K562 (cell line): Measurements from ENCODE around the gene NISCH. TPM values are rescaled to one million over a fixed set of nuclear protein-coding genes. Genes with fewer than 3 reads are reported as not detected.

Experiments
- ATAC-seq: fragments of 200-7000 bp; cut with Tn5 transposase; 3 replicates; pipeline ENCODE4 v1.9.1; 2020; ENCODE audit warnings: moderate library complexity
- BruUV-seq: library from RNA; stranded (reverse); fragments of 400-500 nt; replicated peaks from 2 replicates; lab custom pipeline; 2021; lab: Mats Ljungman, UMichigan
- CTCF ChIA-PET: fragments of 300-600 bp; formaldehyde crosslinking; extraction: SDS; loops from one replicate; lab custom pipeline; 2021; ENCODE audit warnings: low intra/inter-chr PET ratio; lab: Yijun Ruan, JAX
- POLR2A ChIA-PET: fragments of 300-600, 350-650 bp; sonication (Branson Sonifier 250); formaldehyde crosslinking; extraction: SDS; loops from one replicate; lab custom pipeline; 2021; ENCODE audit warnings: antibody characterized with exemption, inconsistent platforms; lab: Yijun Ruan, JAX
- DNase-seq, 4 experiments: peaks; one replicate each; pipeline versions ENCODE4 v3.0.0 to v3.0.0-alpha.2; 2011 to 2018; ENCODE audit warnings: low spot score in 3 of 4, mixed read lengths in 3 of 4; ENCODE audit errors: extremely low read depth in 1 of 4
- FAIRE-seq: peaks from 2 replicates; lab custom pipeline; 2011; peaks lifted over from hg19 to GRCh38; lab: Jason Lieb, UNC
- H2AFZ ChIP-seq: 2 replicates; pipeline ENCODE4 v1.6.0; 2011; ENCODE audit warnings: low read depth, low read length, control low read depth, inconsistent platforms
- H3K27ac ChIP-seq: fragments of 200-600 bp; 3 replicates; pipeline ENCODE4 v1.8.0; 2011; ENCODE audit warnings: low read depth, mild to moderate bottlenecking, control low read depth, inconsistent platforms, low read length, moderate library complexity, mixed read lengths; ENCODE audit errors: extremely low read depth
- H3K27me3 ChIP-seq, 2 experiments: fragments of 300-600 bp in 1 of 2; 2 replicates in 1 of 2; 3 replicates in 1 of 2; pipeline versions ENCODE4 v1.6.0 to v1.8.0; 2011; ENCODE audit warnings: inconsistent platforms in 2 of 2, low read length in 2 of 2, mild to moderate bottlenecking in 1 of 2, mixed read lengths in 1 of 2, moderate library complexity in 1 of 2; ENCODE audit not compliant: control insufficient read depth in 2 of 2, insufficient read depth in 2 of 2
- H3K36me3 ChIP-seq: fragments of 300-600 bp; 3 replicates; pipeline ENCODE4 v1.8.0; 2011; ENCODE audit warnings: mild to moderate bottlenecking, low read length, inconsistent platforms; ENCODE audit not compliant: control insufficient read depth, insufficient read depth
- H3K4me1 ChIP-seq, 2 experiments: fragments of 200-600 bp in 1 of 2; replicated peaks in 1 of 2; 2 replicates in 1 of 2; 3 replicates in 1 of 2; pipeline versions ENCODE4 v1.5.1 to v1.8.0; 2011; ENCODE audit warnings: inconsistent platforms in 2 of 2, low read length in 2 of 2, mild to moderate bottlenecking in 1 of 2, mixed read lengths in 1 of 2, moderate library complexity in 1 of 2; ENCODE audit not compliant: control insufficient read depth in 2 of 2, insufficient read depth in 2 of 2
- H3K4me2 ChIP-seq: 2 replicates; pipeline ENCODE4 v1.6.1; 2011; ENCODE audit warnings: low read length, control low read depth, inconsistent platforms, mixed read lengths; ENCODE audit not compliant: insufficient read depth
- H3K4me3 ChIP-seq: fragments of 200-600 bp; sonication (generic), shearing (Covaris generic); 2 replicates; pipeline ENCODE4 v1.5.1; 2016; ENCODE audit warnings: control low read depth, inconsistent platforms
- H3K79me2 ChIP-seq: fragments of 200-600 bp; 3 replicates; pipeline ENCODE4 v1.8.0; 2011; ENCODE audit warnings: low read length, inconsistent platforms; ENCODE audit not compliant: control insufficient read depth, insufficient read depth
- H3K9ac ChIP-seq, 2 experiments: 2 replicates each; pipeline versions ENCODE4 v1.6.0 to v1.6.1; 2011; ENCODE audit warnings: low read depth in 2 of 2, low read length in 2 of 2, control low read depth in 1 of 2, inconsistent platforms in 1 of 2, mild to moderate bottlenecking in 1 of 2, mixed read lengths in 1 of 2; ENCODE audit not compliant: insufficient read depth in 1 of 2
- H3K9me1 ChIP-seq: one replicate; pipeline ENCODE4 v1.6.0; 2011; ENCODE audit warnings: inconsistent platforms, mild to moderate bottlenecking, low read length, moderate library complexity; ENCODE audit not compliant: control insufficient read depth, insufficient read depth
- H3K9me3 ChIP-seq: replicated peaks from 2 replicates; pipeline ENCODE4 v1.5.1; 2011; ENCODE audit warnings: low read depth, low read length, inconsistent platforms; ENCODE audit not compliant: control insufficient read depth, insufficient read depth
- H4K20me1 ChIP-seq: replicated peaks from 2 replicates; pipeline ENCODE4 v1.6.1; 2011; ENCODE audit warnings: low read length, inconsistent platforms, mixed read lengths; ENCODE audit not compliant: control insufficient read depth, insufficient read depth
- FOXK2 ChIP-seq, 2 experiments: fragments of 450-650 bp; IDR thresholded peaks in 1 of 2; conservative IDR thresholded peaks in 1 of 2; 2 replicates each; pipeline ENCODE4 v1.6.1; 2016; ENCODE audit warnings: low read depth in 2 of 2, mild to moderate bottlenecking in 1 of 2
- MTF1 ChIP-seq: fragments of 250-450 bp; sonication (Bioruptor Pico); IDR thresholded peaks from 2 replicates; pipeline ENCODE4 v1.9.0; 2021; ENCODE audit warnings: moderate library complexity, mild to moderate bottlenecking, inconsistent platforms, borderline replicate concordance
- NCOA4 ChIP-seq: fragments of 450-650 bp; IDR thresholded peaks from 2 replicates; pipeline ENCODE4 v1.6.1; 2018; ENCODE audit warnings: mild to moderate bottlenecking; ENCODE audit not compliant: partially characterized antibody
- SIN3B ChIP-seq: fragments of 450-650 bp; IDR thresholded peaks from 2 replicates; pipeline ENCODE4 v1.6.1; 2017; ENCODE audit warnings: low read depth, mild to moderate bottlenecking, moderate library complexity
- ZFP36 ChIP-seq: fragments of 150-350 bp; IDR thresholded peaks from 2 replicates; pipeline ENCODE4 v1.6.1; 2018; ENCODE audit warnings: low read length, low read depth; ENCODE audit not compliant: partially characterized antibody
- WGBS: fragments of 100-300 bp; shearing (Covaris generic); methylation state at CpG from one replicate; pipeline ENCODE4 v1.1.6; 2016; ENCODE audit warnings: low coverage, mixed read lengths; ENCODE audit not compliant: insufficient coverage; ENCODE audit errors: missing lambda C conversion rate; 5-methylcytosine and 5-hydroxymethylcytosine counted together
- in situ Hi-C: fragments of 300-500 bp; cut with MboI; formaldehyde crosslinking; loops from 4 replicates; pipeline ENCODE4 v1.15.0; 2018; ENCODE audit warnings: inconsistent platforms, mixed read lengths
- intact Hi-C: fragments of 100-400 bp; cut with micrococcal nuclease; formaldehyde crosslinking; loops from 2 replicates; pipeline ENCODE4 v1.14.2; 2022
- polyA plus RNA-seq, 8 experiments: library from polyadenylated mRNA; depleted of rRNA in 4 of 8; stranded (reverse) in 5 of 8; unstranded in 3 of 8; fragments of >200 nt; fragmentation: Nextera tagmentation in 2 of 8; fragmentation: Illumina TruSeq in 1 of 8; extraction: Ambion mirVana in 2 of 8; extraction: Trizol in 1 of 8; gene quantifications; 2 replicates each; pipeline versions ENCODE4 v1.2.1 to v1.2.3, GENCODE V29; 2011 to 2014; ENCODE audit warnings: inconsistent platforms in 1 of 8, missing spikeins in 1 of 8
- total RNA-seq, 7 experiments: library from RNA; depleted of rRNA in 6 of 7; stranded (reverse); fragments of >200 nt in 6 of 7; fragmentation: Illumina TruSeq in 2 of 7; extraction: Trizol in 2 of 7; gene quantifications; 2 replicates each; pipeline versions ENCODE4 v1.2.1 to v1.2.3, GENCODE V29; 2011 to 2021; ENCODE audit warnings: low replicate concordance in 1 of 7

NISCH gene
- total and polyA plus RNA-seq, 9 of the 15 experiments (the other 6 are each of a cell fraction or from before 2014, with no cell fraction given) = 0.44 to 43.5 (median 23.4) TPM

DNA sequence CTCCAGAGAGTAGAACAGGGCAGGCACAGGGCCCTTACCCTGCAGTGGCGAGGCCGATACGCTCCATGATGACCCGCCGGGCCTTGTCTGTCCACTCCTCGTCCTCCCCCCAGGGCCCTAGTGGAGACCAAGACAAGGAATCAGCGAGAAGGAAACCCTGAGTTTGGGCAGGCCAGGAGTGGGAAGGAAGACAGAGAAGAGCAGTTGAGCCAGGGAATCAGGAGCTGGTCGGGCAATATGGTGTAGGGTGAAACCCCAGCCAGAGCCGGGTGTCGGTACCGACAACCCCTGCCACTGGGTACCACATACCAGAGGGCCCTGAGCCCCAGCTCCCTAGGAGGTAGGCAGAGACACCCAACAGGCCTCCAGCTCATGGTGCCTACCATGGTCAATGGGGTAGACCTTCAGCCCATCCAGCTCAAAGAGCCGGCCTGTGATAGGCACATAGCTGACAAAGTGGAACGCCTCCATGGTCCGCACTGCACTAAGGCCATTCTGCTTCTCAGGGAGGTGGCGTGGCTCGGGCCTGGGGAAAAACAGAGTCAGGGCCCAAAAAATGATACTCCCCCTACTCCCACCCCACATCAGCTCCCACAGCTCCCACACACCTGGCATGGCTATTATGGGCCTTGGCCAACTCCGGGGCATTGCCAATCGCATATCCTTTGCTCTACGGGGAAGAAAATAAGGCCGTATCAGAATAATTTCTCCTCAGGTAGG is 48.5 kb upstream of the NISCH start:
- 0 out of 4 replicates have a peak overlapping the region, but pooled peaks of 1 of the 2 experiments have one; percentile 14 for H3K9ac ChIP-seq
- FAIRE-seq (no peak), DNase-seq (no peak), ATAC-seq (no peak)
- H3K4me2 ChIP-seq = no peak overlapping the region
- POLR2A ChIA-PET = interaction anchor here (1.6 kb wide), 1 partner anchor 9 kb away, joined by 11 read pairs; no protein-coding TSS in a partner anchor
- H3K4me3 ChIP-seq = no peak overlapping the region
- no peak overlapping the region for H3K27ac ChIP-seq
- H3K9me1 ChIP-seq = no peaks in the 10 kb centered on the region
- H3K9me3 ChIP-seq = no peaks in the 10 kb centered on the region
- no peaks in the 10 kb centered on the region for H4K20me1 ChIP-seq
- peaks cover 6 to 16% of the 10 kb centered on the region in 2 experiments; a peak in 4 of 5 replicates for H3K4me1 ChIP-seq
- 95% methylated on average over 16 of the region's 20 CpGs for WGBS
- no peaks in the 10 kb centered on the region for H3K27me3 ChIP-seq
- no peak for TF ChIP-seq FOXK2 (conservative IDR thresholded peaks at IDR 0.05 in 1 of 2, IDR thresholded peaks at IDR 0.05 in 1 of 2; ENCODE audit: low read depth in 2 of 2)
- TF ChIP-seq ZFP36 = no peak
- no peak for TF ChIP-seq SIN3B
- no peak for TF ChIP-seq MTF1 (CRISPR knock-in tag)
- no peak for TF ChIP-seq NCOA4
- no TSS peak for BruUV-seq
- in situ Hi-C loops = no loop called here
- H3K79me2 ChIP-seq = peaks cover 36% of the 10 kb centered on the region
- H3K36me3 ChIP-seq = peaks cover 69% of the 10 kb centered on the region; the same call in 2 of the 3 replicates
- CTCF ChIA-PET = no interaction called here
- intact Hi-C loops = no loop called here
- no peak overlapping the region for H2AFZ ChIP-seq
